Measurements from ENCODE around the gene CDK1.
"Not testable (repeated sequence)": the region's sequence is repeated elsewhere in the genome, so short reads cannot be mapped to it uniquely, and the experiment has no call there.

CDK1 gene

GRCh38 chr10:60817398-60817805, 39.1 kb downstream of the CDK1 start:
- DNase-seq (ENCODE audit: low read depth), result no peak

- DNase-seq (ENCODE audit: low read depth), result no peak
Observed at GRCh38 chr10:60818134-60818770, 40.0 kb downstream of the CDK1 start.

DNA sequence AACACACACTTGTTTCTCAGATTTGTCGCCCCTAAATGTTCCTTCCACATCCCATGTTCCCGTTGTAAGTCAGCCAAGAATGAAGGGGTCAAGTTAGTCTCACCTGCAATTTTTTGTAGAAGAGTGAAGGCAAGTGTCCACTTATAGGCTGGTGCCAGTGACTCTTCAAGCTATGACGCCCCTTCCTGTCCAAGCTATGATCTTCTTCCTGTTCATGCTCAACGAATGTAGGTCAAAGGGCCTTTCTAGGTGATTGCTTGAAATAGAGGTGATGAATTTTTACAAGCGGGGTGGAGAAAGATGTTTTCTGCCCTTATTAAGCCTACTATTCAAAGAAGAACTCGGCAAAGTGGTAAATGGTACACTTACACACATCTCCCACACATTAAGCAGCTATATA, 41.0 kb downstream of the CDK1 start:
- DNase-seq (ENCODE audit: low read depth), result no peak

DNA sequence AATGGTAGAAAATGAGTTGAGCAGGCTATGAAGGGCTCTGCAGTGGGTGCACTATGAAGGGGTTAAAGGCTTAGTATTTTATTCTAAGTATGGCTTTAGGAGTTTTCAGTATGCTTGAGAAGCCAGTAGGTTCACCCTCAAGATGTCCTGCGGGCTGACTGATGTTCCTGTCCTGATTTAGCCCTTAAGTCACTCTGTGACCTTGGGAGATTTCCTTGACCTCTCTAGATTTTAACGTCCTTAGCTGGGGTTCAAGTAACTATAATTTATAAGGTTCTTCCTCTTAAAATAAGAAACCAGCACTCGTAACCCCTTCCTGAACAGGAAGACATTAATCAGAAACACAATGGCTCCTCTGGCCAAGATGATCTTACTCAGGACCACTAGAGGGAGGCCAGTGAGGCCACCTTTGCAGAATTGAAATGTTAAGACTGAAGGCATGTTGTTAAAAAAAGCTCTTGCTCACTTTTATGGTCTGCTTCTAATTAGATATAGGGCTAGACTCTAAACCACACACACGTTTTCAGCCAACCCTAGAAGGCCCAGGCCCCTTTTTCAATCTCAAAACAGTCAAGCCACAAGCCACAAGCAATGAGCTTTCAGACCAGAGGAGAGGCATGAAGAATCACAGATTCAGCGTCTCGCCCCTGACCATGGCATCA, 41.9 kb downstream of the CDK1 start:
- DNase-seq (ENCODE audit: low read depth), result no peak

- DNase-seq (ENCODE audit: low read depth), result no peak
Observed at GRCh38 chr10:60821656-60822055, 43.4 kb downstream of the CDK1 start.

- DNase-seq (ENCODE audit: low read depth), result no peak
Observed at GRCh38 chr10:60822809-60823208, 44.5 kb downstream of the CDK1 start.

DNA sequence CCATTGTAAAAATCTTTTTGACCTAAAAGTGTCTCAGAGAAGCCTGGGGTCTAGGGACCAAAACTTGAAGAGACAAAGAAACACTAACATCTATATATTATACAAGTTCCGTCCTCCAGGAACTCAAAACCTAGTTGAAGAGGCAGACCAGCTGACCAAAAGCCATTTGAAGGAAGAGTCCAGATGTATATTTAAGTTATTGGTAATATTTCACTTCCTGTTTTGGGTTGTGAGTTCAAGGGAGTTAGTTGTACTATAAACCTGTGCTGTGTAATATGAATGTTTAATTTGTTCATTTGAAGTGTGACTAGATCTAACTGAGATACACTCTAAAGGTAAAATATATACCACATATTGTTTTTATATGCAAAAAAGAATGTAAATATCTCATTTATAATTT, 45.0 kb downstream of the CDK1 start:
- no peak for DNase-seq (ENCODE audit: low read depth)

DNA sequence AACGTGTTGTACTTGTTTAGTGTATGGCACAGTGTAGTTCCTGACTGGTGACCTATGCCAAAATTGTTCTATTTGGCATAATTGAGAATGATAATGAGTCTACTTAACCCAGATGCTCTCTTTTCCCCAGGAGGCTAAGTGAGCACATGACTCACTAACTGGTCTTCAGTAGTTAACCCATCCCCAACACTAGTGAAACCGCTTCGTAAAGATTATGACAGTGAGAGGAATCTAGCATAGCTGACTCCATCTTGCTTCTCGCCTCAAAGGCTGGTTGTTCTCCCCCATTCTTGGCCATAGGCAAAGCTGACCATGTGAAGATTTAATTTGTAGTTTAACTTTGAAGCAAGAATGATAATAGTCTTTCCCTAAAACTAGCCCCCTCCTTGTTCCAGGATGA, 47.2 kb downstream of the CDK1 start:
- DNase-seq (ENCODE audit: low read depth), result no peak

DNA sequence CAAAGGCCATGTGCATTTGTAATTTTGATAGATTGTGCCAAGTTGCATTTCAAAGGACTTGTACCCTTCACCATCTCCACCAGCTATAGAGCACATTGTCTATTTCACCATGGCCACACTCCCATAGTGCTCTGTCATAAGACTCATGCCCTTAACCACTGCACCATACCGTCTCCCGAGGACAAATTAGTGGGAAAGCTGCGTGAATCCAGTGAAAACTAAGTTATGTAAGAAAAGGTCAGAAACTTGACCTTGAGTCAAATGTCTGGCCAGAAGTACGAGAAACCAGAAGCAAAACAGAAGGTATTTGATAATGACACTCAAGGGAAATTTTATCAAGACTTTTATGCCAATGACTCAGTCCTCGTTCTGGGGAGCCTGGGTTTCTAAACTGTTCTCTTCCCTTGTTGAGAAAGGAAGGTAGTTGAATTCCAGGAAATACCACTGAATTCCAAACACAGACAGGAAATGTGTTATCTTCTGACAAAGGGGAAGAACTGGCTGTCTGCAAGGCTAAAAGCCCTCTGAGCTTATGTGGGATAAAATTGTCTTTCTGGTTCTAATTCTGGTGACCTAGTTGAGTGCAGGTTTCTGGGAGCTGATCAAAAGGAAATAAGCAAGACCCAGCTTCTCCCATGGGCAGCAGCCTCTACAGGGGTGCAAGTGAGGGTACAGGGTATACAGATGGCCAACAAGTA, 49.7 kb downstream of the CDK1 start:
- no peak for DNase-seq (ENCODE audit: low read depth)

DNA sequence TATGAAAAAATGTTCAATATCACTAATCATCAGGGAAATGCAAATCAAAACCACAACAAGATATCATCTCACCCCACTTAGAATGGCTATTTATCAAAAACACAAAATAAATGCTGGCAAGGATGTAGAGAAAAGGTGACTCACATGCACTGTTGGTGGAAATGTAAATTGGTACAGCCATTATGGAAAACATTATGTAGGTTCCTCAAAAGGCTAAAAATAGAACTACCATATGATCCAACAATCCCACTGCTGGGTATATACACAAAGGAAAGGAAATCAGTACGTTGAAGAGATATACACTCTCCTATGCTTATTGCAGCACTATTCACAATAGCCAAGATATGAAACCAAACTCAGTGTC, 50.2 kb downstream of the CDK1 start:
- no peak for DNase-seq (ENCODE audit: low read depth)

- not testable (repeated sequence) for DNase-seq (ENCODE audit: low read depth)
Observed at GRCh38 chr10:60832136-60832535, 53.9 kb downstream of the CDK1 start.

GRCh38 chr10:60834401-60834800, 56.1 kb downstream of the CDK1 start:
- no peak for DNase-seq (ENCODE audit: low read depth)

- no peak for DNase-seq (ENCODE audit: low read depth)
Observed at GRCh38 chr10:60835049-60835448, 56.8 kb downstream of the CDK1 start.

- not testable (repeated sequence) for DNase-seq (ENCODE audit: low read depth)
Observed at GRCh38 chr10:60841227-60841626, 62.9 kb downstream of the CDK1 start.

DNA sequence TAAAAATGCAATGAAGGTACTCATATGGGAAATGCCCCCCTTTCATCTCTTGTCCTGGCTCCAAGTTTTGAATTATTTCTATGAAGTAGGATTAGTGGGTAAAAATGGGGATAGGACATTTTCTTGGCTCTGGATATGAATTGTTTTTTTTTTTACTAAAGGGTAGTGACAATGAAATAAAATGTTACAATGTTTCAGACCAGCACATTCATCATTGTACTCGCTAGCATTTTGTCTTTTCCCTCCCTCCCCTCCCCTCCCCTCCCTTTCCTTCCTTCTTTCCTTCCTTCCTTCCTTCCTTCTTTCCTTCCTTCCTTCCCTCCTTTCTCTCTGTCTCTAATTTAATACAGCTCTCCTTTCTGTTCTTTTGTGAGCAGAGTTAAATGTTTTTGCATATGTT, 64.4 kb downstream of the CDK1 start:
- DNase-seq (ENCODE audit: low read depth), result no peak

All from CMK (cell line).